Activated naive CD4-positive, alpha-beta T cell treated with Interleukin-2 at 50 U/mL for 16 hours (primary cell): ENCODE measurements around the gene PIK3C3.
"Not testable (repeated sequence)": the region's sequence is repeated elsewhere in the genome, so short reads cannot be mapped to it uniquely, and the experiment has no call there.

ENCODE experiments used
- DNase-seq: peaks from one replicate; pipeline ENCODE4 v3.0.0-alpha.2; 2020

PIK3C3 gene

GRCh38 chr18:41966943-41967342 is 11.9 kb downstream of the PIK3C3 start:
- DNase-seq: no peak

- no peak for DNase-seq
Observed at GRCh38 chr18:41967680-41968079, 12.6 kb downstream of the PIK3C3 start.

DNA sequence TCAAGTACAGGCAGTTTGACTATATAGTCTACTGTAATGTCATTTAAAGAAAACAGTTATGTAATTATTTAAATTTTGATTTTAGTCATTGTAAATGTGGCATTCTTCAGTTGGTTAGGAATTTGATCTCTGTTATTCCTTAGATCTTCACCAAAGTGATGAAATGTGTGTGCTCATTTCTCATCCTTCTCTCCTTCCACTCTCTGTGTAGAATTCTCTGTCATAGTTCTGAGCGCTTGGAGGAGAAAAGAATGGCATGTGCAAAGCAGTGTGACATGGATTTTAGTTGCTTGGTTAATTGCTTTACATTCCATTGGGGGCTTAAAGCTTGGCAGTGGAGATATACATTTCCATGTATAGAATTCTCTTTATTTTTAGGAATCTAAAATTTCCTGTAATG is 14.8 kb downstream of the PIK3C3 start:
- no peak for DNase-seq

GRCh38 chr18:41972067-41972925 is 17.3 kb downstream of the PIK3C3 start:
- DNase-seq: no peak

DNA sequence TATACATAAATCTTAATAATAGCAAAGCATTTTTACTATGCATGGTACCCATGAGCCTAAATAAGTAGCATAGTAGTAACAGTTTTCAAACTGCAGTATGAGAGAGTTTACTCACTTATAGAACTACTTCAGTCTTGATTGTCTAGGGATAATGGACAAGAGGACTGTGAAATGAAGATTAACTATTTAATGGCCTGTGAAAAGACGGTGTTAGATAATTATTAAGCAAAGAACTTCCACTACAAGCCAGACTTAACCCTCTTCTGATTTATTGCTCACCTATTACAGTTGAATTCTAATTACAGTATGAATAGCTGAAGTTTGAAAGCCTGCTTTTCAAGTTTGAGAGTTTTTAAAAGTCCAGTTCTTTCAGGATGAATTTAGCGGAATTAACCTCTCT is 18.9 kb downstream of the PIK3C3 start:
- no peak for DNase-seq

DNA sequence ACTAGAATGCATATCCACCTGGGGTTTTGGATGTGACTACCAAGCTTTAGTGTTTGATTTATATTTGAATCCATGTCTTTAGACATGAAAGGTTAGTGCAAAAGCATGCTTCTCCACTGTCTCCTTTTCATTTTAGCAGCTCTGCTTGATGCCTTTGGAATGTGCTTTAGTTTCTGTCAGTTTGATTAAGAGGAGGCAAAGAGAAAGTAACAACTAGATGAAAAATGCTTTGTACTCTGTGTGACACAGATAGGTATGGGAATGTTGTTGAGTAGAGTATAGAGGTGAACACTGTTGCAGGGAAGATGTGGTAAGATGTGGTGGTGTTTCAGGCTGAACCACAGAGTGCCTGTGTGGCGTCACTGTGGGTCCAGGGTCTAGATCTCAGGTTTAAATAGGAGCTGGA is 19.8 kb downstream of the PIK3C3 start:
- no peak for DNase-seq

- no peak for DNase-seq
Observed at GRCh38 chr18:41975284-41975683, 20.2 kb downstream of the PIK3C3 start.

- DNase-seq: no peak
Observed at GRCh38 chr18:41977233-41977632, 22.2 kb downstream of the PIK3C3 start.

- DNase-seq: no peak
Observed at GRCh38 chr18:41982942-41983660, 28.1 kb downstream of the PIK3C3 start.

DNA sequence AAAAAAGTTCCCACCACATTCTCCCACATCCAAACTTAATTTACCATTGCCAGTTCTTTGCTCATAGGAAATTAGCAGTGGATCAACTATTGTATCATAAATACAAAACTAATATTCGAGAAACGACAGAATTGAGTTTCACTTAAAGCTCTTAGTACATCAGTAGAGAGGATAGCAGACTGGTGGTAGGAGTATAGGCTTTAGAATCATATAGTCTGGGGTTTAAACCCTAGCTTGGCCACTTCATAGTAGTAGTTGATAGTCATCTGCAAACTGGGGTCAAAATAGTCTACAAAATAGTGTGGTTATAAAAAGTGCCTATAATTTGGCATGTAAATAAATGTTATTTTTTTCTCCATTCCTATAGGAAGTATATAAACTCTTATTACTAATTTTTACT is 30.9 kb downstream of the PIK3C3 start:
- DNase-seq: no peak

DNA sequence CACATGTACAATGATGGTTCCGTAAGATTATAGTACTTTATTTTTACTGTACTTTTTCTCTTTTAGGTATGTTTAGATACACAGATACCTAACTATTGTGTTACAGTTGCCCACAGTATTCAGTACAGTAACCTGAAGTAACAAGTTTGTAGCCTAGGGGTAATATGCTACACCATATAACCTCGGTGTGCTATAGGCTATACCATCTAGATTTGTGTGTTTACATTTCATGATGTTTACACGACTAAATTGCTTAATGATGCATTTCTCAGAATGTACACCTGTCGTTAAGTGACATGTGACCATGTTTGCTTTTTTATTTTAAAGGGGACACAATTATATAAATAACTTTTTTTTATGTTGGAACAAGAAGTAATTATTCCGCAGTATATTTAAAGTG is 34.5 kb downstream of the PIK3C3 start:
- no peak for DNase-seq

DNA sequence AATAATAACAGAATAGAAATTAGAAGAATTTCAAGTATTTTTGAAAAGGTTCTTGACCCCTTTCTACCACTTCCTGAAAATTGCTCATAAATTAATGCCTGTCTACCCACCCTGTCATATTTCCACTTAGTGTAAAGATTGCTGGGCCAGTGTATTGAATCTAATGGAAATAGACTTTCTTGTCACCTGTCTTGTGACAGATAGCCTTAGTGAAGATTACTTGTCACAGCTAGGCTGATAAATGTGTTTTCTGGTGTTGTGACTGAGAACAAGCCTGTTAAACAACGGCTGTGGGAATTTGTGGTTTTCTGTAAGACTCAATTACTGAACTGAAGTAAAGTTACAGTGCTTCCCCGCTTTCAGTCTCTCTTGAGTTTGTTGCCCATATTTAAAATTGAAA is 37.0 kb downstream of the PIK3C3 start:
- no peak for DNase-seq

GRCh38 chr18:41992703-41993102 is 37.7 kb downstream of the PIK3C3 start:
- no peak for DNase-seq

DNA sequence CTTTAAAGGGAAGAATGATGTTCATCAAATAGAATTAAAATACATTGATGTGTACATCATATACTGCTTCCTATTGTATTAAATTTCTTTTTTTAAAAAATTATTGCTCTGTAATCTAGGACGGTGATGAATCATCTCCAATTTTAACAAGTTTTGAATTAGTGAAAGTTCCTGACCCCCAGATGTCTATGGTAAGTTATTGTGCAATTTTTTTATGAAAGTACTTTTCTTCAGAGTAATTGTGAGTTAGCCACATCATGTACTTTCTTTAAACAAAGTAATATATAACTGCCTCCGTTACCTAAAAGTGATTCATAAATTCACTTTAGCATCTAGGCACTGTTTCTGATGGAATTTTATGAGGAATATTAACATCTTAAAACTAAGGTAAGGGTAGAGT is 38.1 kb downstream of the PIK3C3 start:
- no peak for DNase-seq

DNA sequence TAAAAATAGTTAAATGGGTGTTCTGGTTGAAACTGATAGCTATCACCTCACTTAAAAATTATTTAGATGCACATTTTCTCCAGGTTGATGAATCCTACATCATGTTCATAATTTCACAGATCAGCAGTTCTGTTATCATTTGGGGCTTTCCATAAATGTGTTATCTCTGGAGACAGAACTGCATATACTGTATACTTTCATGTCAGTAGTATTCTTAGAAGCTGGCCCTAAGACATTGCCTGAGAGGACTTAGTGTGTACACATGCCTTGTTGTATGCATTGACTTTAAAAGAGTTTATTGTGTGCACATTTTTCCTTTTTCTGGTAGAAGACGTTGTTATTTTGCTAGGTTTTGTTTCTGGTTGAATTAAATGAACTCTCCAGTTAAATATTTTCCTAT is 41.0 kb downstream of the PIK3C3 start:
- no peak for DNase-seq

DNA sequence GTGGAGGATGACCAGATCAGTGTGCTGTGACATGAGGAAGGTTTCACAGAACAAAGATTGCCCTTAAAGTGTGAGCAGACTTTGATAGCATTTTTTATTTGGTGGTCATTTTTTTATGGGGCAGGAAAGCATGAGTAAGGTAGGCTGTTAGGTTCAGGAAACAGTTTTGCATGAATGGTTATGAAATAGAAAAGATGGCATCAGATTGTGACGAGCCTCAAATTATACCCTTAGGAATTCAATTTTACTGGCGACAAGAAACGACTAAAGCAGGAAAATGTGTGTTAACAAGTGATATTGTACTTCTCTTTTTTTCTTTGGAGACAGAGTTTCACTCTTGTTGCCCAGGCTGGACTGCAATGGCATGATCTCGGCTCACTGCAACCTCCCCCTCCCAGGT is 44.7 kb downstream of the PIK3C3 start:
- DNase-seq: no peak

- no peak for DNase-seq
Observed at GRCh38 chr18:42001801-42002200, 46.8 kb downstream of the PIK3C3 start.

DNA sequence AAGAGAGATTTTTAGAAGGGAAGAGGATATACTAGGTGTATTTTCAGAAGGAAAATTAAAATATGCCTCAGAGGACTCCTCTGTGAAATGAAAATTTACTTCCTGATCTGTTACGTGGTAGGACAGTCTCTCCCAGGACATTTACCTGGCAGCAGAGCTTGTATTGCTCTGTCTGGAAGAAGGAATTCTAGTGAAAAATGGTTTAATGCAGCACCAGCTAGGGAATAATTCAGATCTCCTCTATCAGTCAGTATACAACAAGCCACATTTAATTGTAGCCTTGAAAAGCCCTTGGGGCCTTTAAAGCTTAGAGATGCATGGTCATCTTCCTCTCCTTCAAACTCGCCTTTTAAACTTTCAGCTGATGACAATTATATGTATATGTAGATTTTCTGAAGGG is 49.6 kb downstream of the PIK3C3 start:
- DNase-seq: no peak

DNA sequence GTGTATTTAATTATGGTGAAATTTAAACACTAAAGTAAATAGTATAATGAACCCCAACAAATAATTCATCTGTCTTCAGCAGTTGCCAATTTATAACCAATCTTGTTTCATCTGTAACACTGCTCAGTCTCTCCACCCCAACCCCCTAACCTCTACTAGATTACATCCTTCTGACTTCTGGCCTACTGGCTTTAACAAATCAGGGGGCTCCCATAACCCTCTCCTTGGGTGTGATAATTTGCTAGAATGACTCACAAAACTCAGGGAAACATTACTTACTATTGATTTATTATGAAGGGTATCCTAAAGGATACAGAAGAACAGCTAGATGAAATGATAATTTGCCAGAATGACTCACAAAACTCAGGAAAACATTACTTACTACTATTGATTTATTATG is 50.7 kb downstream of the PIK3C3 start:
- DNase-seq: no peak

DNA sequence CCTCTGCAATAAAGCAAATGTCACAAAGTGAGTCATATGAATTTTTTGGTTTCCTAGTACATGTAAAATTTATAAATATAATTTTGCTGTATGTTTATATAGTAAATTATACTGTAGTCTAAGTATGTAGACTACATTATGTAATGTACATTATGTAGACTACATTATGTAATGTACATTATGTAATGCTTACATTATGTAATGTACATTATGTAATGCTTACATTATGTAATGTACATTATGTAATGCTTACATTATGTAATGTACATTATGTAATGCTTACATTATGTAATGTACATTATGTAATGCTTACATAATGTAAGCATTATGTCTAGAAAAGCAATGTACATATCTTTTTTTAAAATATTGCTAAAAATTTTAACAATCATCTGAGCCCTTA is 54.4 kb downstream of the PIK3C3 start:
- DNase-seq: not testable (repeated sequence)

GRCh38 chr18:42011053-42011452 is 56.0 kb downstream of the PIK3C3 start:
- no peak for DNase-seq

DNA sequence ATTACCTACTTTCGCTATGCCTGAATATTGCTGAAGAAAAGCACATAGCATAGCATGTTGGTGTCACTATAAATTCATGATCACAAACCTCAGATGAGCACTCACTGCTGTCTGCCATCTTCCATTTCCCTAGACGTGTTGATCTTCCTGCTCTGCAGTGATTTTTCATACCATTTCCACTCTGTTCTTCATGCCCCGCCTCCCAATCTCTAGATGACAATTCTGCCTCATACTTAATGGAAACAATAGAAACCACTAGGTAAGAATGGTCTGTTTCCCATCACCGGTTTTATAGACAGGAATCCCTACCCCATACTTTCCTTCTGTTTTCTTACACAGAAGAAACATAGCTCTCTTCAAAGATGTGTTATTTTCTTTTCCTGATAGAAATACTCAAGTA is 63.8 kb downstream of the PIK3C3 start:
- no peak for DNase-seq

- no peak for DNase-seq
Observed at GRCh38 chr18:42024131-42024530, 69.1 kb downstream of the PIK3C3 start.

GRCh38 chr18:42025491-42025890 is 70.5 kb downstream of the PIK3C3 start:
- no peak for DNase-seq
